Adrenal gland (tissue), 12 donors: ENCODE data around the gene SLC12A9. TPM values are rescaled to one million over a fixed set of nuclear protein-coding genes. Genes with fewer than 3 reads are reported as not detected.
"Not testable (repeated sequence)": the region's sequence is repeated elsewhere in the genome, so short reads cannot be mapped to it uniquely, and the experiment has no call there.

Source experiments
- DNase-seq, 7 donors: peaks; one replicate each; pipeline ENCODE4 v3.0.0-alpha.2; 2019 to 2020
- H3K27ac ChIP-seq, 5 donors: fragments of 200-600 bp; sonication (generic) in 4 of 5; 1 replicate in 3 of 5; 2 replicates in 2 of 5; pipeline versions ENCODE4 v1.5.1 to v1.8.0; 2016 to 2020; ENCODE audit warnings: mild to moderate bottlenecking in 1 of 5
- H3K27me3 ChIP-seq: fragments of 200-600 bp; 2 replicates; pipeline ENCODE4 v1.8.0; 2021
- H3K36me3 ChIP-seq, 2 donors: fragments of 200-600 bp; replicated peaks in 1 of 2; 1 replicate in 1 of 2; 2 replicates in 1 of 2; pipeline versions ENCODE4 v1.5.1 to v1.8.0; 2018 to 2022
- H3K4me1 ChIP-seq, 2 donors: fragments of 200-600 bp; replicated peaks in 1 of 2; 1 replicate in 1 of 2; 2 replicates in 1 of 2; pipeline versions ENCODE4 v1.5.1 to v1.8.0; 2018 to 2021
- H3K4me3 ChIP-seq, 4 donors: fragments of 200-600 bp; sonication (generic) in 3 of 4; one replicate each; pipeline ENCODE4 v1.5.1; 2016 to 2018
- H3K9me3 ChIP-seq, 3 donors: fragments of 200-600 bp; sonication (generic) in 1 of 3; replicated peaks in 1 of 3; 1 replicate in 2 of 3; 2 replicates in 1 of 3; pipeline versions ENCODE4 v1.5.1 to v1.8.0; 2016 to 2021
- POLR2A ChIP-seq, 2 donors: fragments of 450-650 bp; IDR thresholded peaks; one replicate each; pipeline ENCODE4 v1.6.1; 2017; ENCODE audit warnings: antibody characterized with exemption in 2 of 2, mild to moderate bottlenecking in 2 of 2, moderate library complexity in 1 of 2
- WGBS, 4 donors: extraction: QIAGEN DNeasy Blood & Tissue Kit in 2 of 4; methylation state at CpG; one replicate each; pipeline versions ENCODE4 v1.1.5 to v1.1.7; 2013 to 2017; 5-methylcytosine and 5-hydroxymethylcytosine counted together
- intact Hi-C, 2 donors: fragments of 100-400 bp; cut with DNase I; formaldehyde crosslinking; loops; one replicate each; pipeline versions ENCODE4 v1.14.1 to v1.15.0; 2022 to 2023
- polyA plus RNA-seq, 3 donors: library from polyadenylated mRNA; stranded (reverse); fragments of 200-250 nt in 2 of 3; fragments of 350-450 nt in 1 of 3; fragmentation: Illumina TruSeq in 1 of 3; extraction: RNeasy Lipid Tissue Mini Kit (QIAGEN cat#74804) in 1 of 3; gene quantifications; one replicate each; pipeline ENCODE4 v1.2.3, GENCODE V29; 2013 to 2014
- total RNA-seq, 9 donors: library from RNA; depleted of rRNA in 4 of 9; stranded (reverse); fragments of >200 nt in 4 of 9; fragments of 120-200 nt in 1 of 9; fragmentation: NEBNext Ultra II Directional in 1 of 9; extraction: Animal tissue kit (Norgen Biotek cat#: 25700) in 1 of 9; gene quantifications; one replicate each; pipeline versions ENCODE4 v1.1.0 to v1.2.4, GENCODE V29; 2013 to 2023
- TF ChIP-seq, protein P1 (sequence below), 6 experiments: fragments of 450-650 bp in 4 of 6; fragments of 200-600 bp in 2 of 6; sonication (generic) in 1 of 6; IDR thresholded peaks; 1 replicate in 5 of 6; 2 replicates in 1 of 6; pipeline versions ENCODE4 v1.5.1 to v1.8.0; 2016 to 2021; ENCODE audit warnings: antibody characterized with exemption in 6 of 6, mild to moderate bottlenecking in 2 of 6, moderate library complexity in 1 of 6
- donor health status: healthy with polysubstance abuse.
- donor health status: Bipolar disorder and iron deficiency.
- donor health status: DM: yes; HTN: yes; CAD: no.
- donor health status: DM: no; HTN: no; CAD: no.
- donor health status: DM: no; HTN: no; CAD: no.
- donor health status: DM: yes; HTN: yes; CAD: no.

SLC12A9 gene
- total and polyA plus RNA-seq, 12 donors, result 6.1 to 60.3 (median 20.2) TPM

DNA sequence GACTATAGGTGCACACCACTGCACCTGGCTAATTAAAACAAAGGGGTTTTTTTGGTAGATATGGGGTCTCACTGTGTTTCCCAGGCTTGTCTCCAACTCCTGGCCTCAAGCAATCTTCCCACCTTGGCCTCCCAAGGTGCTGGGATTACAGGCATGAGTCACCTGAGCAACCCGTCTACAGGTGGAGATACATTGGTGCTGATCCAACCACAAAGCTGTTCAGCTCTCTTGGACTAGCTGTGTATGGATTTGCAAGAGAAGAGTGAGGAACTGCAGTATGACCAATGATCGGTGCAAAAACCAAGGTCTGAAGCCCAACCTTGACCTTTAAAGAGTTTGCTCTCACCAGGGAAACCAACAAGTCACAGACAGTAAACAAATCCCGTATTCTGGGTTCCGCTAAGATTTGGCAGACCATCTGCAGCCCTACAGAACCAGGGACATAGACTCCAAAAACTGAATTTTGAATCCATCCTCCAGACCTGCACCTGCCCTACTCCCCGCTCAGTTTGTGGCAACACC is 44.1 kb upstream of the SLC12A9 start:
- intact Hi-C loops, result no loop called here
- Histone ChIP-seq H3K27me3 (no peaks in the 10 kb centered on the region), H3K36me3 (peaks cover 0 to 79% of the 10 kb centered on the region in 2 donors), H3K27ac (peak overlapping the region; percentile 36 to 82 (median 61)), H3K9me3 (no peaks in the 10 kb centered on the region), H3K4me1 (peaks cover 25 to 28% of the 10 kb centered on the region in 2 donors), H3K4me3 (no peak overlapping the region)
- TF ChIP-seq, protein P1, sequence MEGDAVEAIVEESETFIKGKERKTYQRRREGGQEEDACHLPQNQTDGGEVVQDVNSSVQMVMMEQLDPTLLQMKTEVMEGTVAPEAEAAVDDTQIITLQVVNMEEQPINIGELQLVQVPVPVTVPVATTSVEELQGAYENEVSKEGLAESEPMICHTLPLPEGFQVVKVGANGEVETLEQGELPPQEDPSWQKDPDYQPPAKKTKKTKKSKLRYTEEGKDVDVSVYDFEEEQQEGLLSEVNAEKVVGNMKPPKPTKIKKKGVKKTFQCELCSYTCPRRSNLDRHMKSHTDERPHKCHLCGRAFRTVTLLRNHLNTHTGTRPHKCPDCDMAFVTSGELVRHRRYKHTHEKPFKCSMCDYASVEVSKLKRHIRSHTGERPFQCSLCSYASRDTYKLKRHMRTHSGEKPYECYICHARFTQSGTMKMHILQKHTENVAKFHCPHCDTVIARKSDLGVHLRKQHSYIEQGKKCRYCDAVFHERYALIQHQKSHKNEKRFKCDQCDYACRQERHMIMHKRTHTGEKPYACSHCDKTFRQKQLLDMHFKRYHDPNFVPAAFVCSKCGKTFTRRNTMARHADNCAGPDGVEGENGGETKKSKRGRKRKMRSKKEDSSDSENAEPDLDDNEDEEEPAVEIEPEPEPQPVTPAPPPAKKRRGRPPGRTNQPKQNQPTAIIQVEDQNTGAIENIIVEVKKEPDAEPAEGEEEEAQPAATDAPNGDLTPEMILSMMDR (IDR thresholded peaks at IDR 0.05), result no peak
- TF ChIP-seq POLR2A (IDR thresholded peaks at IDR 0.05), result no peak
- WGBS, 4 donors, result 37 to 49% (median 46%) methylated on average over 5 of the region's 5 CpGs
- DNase-seq, result peak in 2 of 7 donors; percentile 65 to 71

GRCh38 chr7:100811480-100811879 is 41.0 kb upstream of the SLC12A9 start:
- TF ChIP-seq, protein P1 (IDR thresholded peaks at IDR 0.05), result no peak
- no peak for TF ChIP-seq POLR2A (IDR thresholded peaks at IDR 0.05)

DNA sequence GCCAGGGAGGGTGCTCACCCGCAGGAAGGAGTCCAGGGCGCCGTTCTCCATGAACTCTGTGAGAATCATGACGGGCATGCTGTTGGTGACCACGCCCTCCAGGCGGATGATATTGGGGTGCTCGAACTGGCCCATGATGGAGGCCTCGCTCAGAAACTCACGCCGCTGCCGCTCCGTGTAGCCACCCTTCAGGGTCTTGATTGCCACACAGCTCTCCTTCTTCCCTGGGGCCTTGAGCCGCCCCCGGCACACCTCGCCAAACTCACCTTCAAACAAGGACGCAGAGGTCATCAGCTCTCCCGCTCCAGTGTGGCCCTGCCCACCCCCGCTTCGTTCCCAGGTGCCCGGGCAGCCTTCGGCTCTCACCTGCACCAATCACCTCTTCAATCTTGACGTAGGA is 39.8 kb upstream of the SLC12A9 start:
- 80 to 91% (median 88%) methylated on average over 19 to 22 of the region's 22 CpGs for whole genome bisulfite sequencing, 4 donors
- Histone ChIP-seq H3K36me3 (peaks cover 0 to 87% of the 10 kb centered on the region in 2 donors), H3K27me3 (no peaks in the 10 kb centered on the region), H3K4me3 (no peak overlapping the region), H3K4me1 (peaks cover 17 to 18% of the 10 kb centered on the region in 2 donors), H3K27ac (no peak overlapping the region), H3K9me3 (no peaks in the 10 kb centered on the region)
- intact Hi-C loops, result no loop called here
- TF ChIP-seq POLR2A (IDR thresholded peaks at IDR 0.05), result no peak
- TF ChIP-seq, protein P1 (IDR thresholded peaks at IDR 0.05), result no peak
- DNase-seq, result no peak

More at GRCh38 chr7:100811480-100811879, 41.0 kb upstream of the SLC12A9 start:
- Histone ChIP-seq H3K27ac (no peak overlapping the region), H3K9me3 (no peaks in the 10 kb centered on the region), H3K36me3 (peaks cover 0 to 88% of the 10 kb centered on the region in 2 donors), H3K4me1 (peaks cover 18 to 20% of the 10 kb centered on the region in 2 donors), H3K4me3 (no peak overlapping the region), H3K27me3 (no peaks in the 10 kb centered on the region)
- DNase-seq, result no peak
- WGBS, 4 donors, result 76 to 85% (median 80%) methylated on average over 6 of the region's 6 CpGs
- intact Hi-C loops, result no loop called here

GRCh38 chr7:100816515-100816914 is 36.0 kb upstream of the SLC12A9 start:
- WGBS, 4 donors, result 78 to 93% (median 87%) methylated on average over 14 to 16 of the region's 16 CpGs
- H3K4me1 ChIP-seq, DNase-seq, intact Hi-C loops, H3K4me3 ChIP-seq, H3K27ac ChIP-seq, H3K9me3 ChIP-seq, H3K27me3 ChIP-seq: not testable (repeated sequence)
- peaks cover 0 to 94% of the 10 kb centered on the region in 2 donors for H3K36me3 ChIP-seq

GRCh38 chr7:100817097-100817496 is 35.4 kb upstream of the SLC12A9 start:
- Histone ChIP-seq H3K4me3 (no peak overlapping the region), H3K4me1 (peaks cover 0 to 2% of the 10 kb centered on the region in 2 donors), H3K36me3 (peaks cover 0 to 96% of the 10 kb centered on the region in 2 donors), H3K9me3 (no peaks in the 10 kb centered on the region), H3K27me3 (no peaks in the 10 kb centered on the region), H3K27ac (no peak overlapping the region)
- TF ChIP-seq POLR2A (IDR thresholded peaks at IDR 0.05), result no peak
- TF ChIP-seq, protein P1 (IDR thresholded peaks at IDR 0.05), result no peak
- intact Hi-C loops, result no loop called here
- DNase-seq, result no peak
- 91 to 98% (median 94%) methylated on average over 7 to 19 of the region's 19 CpGs for WGBS, 4 donors
